ENCODE results near the gene KRT86.

GRCh38 chr12:52235822-52236361 lies 38.6 kb upstream of the KRT86 start:
- TF ChIP-seq CTCF (IDR thresholded peaks at IDR 0.05; ENCODE audit: low read depth, low read length) = no peak
- TF ChIP-seq EZH2phosphoT487 (IDR thresholded peaks at IDR 0.05; ENCODE audit: low read depth) = no peak

Data from OCI-LY3 (cell line).